ENCODE results near the gene MMP19.
A peak's percentile ranks its signal among the peaks of the same experiment; 100 is the strongest.
"Not testable (repeated sequence)": the region's sequence is repeated elsewhere in the genome, so short reads cannot be mapped to it uniquely, and the experiment has no call there.

MMP19 gene, protein sequence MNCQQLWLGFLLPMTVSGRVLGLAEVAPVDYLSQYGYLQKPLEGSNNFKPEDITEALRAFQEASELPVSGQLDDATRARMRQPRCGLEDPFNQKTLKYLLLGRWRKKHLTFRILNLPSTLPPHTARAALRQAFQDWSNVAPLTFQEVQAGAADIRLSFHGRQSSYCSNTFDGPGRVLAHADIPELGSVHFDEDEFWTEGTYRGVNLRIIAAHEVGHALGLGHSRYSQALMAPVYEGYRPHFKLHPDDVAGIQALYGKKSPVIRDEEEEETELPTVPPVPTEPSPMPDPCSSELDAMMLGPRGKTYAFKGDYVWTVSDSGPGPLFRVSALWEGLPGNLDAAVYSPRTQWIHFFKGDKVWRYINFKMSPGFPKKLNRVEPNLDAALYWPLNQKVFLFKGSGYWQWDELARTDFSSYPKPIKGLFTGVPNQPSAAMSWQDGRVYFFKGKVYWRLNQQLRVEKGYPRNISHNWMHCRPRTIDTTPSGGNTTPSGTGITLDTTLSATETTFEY

DNA sequence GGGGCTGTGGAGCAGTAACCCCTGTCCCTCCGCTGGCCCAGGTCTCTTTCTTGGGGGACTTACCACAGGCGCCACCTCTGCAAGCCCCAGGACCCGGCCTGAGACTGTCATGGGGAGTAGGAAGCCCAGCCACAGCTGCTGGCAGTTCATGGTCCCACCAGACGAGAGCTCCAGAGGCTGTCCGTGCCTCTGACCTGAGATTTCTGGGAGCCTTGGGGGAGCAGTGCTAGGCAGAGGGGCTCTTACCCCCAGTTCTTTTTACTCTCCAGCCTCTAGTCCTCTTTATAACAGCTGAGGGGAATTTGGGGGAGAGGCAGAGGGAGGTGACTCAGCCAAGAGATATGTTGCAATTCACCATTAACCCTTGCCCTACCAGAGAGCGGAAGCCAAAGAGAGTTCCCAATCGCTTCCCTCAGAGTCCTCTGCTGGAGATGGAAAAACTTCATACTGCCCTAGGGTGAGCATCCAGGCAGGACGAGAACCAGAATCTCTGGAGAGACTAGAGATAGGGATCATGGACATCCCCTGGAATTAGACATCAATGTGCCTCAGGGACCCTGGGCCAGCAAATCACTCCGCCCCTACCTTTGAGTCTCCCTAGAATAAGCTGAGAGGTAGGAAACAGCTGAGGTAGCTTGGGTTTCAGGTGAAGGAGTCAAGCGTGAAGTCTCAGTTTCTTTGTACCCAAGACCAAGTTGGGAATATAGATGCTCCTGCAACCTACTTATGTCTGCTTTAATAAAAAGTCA is at the start of gene MMP19:
Gene MMP19 (minus strand): TSS at position 256 of the 749 bp plus-strand sequence. CDS start 106 bp downstream, at position 150.
- DNase-seq, result peak; percentile 36

DNA sequence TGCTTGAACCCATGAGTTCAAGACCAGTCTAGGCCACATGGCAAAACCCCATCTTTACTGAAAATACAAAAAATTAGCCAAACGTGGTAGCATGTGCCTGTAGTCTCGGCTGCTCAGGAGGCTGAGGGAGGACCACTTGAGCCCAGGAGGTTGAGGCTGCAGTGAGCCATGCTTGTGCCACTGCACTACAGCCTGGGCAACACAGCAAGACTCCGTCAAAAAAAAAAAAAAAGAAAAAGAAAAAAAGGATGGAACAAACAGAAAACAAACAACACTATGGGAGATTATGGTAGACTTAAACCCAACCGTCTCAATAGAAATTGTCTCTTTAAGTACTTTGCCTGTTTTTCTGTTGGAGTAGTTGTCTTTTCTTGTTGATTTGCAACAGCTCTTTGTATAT is 48.6 kb upstream of the MMP19 start:
- DNase-seq, result no peak

DNA sequence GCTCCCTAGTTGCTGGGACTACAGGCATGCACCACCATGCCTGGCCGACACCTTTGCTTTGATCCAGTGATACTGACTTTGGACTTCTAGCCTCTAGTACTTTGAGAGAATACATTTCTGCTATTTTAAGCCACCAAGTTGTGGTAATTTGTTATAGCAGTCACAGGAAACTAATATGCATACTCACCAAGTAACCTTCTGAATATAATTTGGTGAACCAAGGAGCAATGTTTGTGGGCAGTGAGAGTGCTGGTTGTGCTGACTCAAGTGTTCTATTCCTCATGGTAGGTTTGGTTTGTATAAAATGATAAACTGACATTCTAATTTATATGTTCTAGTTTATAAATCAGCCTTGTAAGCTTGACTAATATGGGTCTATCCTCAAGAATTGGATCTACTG is 42.4 kb upstream of the MMP19 start:
- DNase-seq, result no peak

DNA sequence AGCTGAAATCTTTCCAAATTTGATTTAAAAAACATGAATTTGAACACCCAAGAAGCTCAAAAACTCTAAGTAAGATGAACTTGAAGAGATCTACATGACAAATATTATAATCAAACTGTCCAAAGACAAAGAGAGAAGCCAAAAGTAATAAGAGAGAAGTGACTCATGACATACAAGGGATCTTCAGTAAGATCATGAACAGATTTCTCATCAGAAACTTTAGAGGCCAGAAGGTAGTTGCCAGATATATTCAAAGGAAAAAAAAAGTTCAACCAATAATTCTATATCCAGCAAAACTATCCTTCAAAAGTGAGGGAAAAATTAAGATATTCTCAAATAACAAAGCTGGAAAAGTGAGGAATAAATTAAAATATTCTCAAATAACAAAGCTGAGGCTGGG is 35.1 kb upstream of the MMP19 start:
- no peak for DNase-seq

- DNase-seq, result no peak
These were observed 33.1 kb upstream of the MMP19 start for GRCh38 chr12:55875704-55876467.

DNA sequence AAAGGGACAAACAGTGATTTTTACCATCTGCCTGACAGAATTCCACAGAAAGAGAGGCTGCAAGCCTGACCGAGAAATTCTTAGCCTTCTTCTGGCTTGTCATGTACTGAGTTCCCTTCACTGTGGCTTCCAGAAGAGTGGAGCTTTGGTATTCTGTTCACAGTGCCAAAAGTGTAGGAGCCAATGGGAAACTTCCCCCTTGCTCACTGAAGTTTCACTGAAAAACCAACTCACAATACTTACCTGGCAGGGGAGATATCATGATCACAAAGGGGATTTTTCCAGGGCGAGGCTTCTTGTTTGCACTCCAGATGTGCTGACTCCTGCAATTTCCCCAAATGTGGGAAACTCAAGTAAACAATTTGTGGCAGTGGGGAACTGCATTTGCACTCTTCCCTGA is 31.7 kb upstream of the MMP19 start:
- no peak for DNase-seq

- DNase-seq, result not testable (repeated sequence)
These were observed 23.8 kb upstream of the MMP19 start for GRCh38 chr12:55866454-55867004.

DNA sequence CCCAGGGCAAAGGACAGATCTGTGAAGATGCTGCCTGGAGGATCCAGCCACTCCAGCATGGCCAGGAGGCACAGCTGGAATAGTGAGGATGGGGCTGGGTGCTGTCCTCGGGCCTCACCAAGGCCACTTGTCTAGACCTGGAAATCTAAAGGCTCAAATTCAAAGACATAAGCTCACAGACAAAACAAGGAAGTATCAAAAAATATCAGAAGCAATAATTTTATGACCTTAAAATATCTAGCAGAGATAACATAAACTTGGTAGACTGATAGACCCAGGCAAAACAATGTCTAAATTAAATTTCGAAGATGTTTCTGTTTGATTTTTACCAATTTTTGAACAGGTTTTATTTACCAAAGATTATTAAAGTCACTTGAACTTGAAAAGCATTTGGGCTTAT is 22.6 kb upstream of the MMP19 start:
- no peak for DNase-seq

DNA sequence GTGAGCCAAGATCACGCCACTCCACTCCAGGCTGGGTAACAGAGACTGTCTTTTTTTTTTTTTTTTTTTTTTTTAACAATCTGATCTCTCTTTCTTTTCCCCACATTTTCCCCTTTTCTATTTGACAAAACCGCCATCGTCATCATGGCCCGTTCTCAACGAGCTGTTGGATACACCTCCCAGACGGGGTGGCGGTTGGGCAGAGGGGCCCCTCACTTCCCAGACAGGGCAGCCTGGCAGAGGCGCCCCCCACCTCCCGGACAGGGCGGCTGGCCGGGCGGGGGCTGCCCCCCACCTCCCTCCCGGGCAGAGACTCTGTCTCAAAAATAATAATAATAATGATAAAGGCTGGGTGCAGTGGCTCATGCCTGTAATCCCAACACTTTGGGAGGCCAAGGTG is 20.2 kb upstream of the MMP19 start:
- not testable (repeated sequence) for DNase-seq

DNA sequence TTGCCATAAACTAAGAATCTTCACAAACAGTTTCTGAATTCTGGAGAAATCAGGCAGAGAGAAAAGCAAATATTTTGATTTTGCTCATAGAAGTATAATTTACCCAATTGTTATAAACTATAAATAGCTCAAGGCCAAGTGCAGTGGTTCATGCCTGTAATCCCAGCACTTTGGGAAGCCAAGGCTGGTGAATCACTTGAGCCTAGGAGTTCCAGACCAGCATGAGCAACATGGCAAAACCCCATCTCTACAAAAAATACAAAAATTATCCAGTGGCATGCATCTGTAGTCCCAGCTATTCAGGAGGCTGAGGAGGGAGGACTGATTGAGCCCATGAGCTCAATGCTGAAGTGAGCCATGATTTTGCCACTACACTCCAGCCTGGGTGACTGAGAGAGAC is 19.6 kb upstream of the MMP19 start:
- DNase-seq, result no peak

DNA sequence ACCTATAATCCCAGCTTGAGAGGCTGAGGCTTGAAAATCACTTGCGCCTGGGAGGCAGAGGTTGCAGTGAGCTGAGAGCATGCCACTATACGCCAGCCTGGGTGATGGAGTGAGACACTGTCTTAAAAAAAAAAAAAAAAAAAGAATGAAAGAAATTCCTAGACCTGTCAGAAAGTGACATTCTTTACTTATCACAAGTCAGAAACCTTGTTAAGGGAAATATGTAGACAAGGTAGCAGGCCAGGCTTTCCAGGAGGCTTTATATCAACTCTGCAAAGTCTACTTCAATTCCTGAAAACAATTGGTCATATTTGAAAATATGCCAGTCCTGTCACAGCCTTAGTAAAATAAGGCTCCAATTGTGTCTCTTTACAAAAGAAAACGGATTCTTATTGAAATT is 19.1 kb upstream of the MMP19 start:
- DNase-seq, result no peak

GRCh38 chr12:55861396-55861795 is 18.7 kb upstream of the MMP19 start:
- DNase-seq, result no peak

GRCh38 chr12:55852740-55853139 is 10.0 kb upstream of the MMP19 start:
- no peak for DNase-seq

DNA sequence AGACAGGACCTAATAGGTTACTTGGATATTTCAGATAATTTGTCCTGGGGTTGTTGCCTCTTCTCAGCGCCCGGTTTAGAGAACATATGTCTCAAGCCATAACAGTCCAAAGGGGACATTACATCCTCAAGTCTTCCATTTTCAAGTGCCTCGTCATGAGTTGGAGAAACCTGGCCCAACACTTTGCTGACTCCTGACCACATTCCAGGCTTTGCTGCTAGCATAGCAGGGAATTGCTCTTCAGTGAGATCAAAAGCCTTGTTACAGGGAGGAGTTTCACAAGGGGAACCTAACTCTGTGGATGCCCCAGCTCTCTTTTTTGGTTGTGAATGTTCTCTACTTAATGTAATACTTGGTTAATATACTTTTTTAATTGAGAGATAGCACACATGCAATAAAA is 8.2 kb upstream of the MMP19 start:
- no peak for DNase-seq

- DNase-seq, result no peak
These were observed 7.7 kb upstream of the MMP19 start for GRCh38 chr12:55850401-55850800.

- no peak for DNase-seq
These were observed 7.0 kb upstream of the MMP19 start for GRCh38 chr12:55849616-55850343.

GRCh38 chr12:55847603-55848291 is 5.0 kb upstream of the MMP19 start:
- DNase-seq, result peak; percentile 95

GRCh38 chr12:55847033-55847432 is 4.3 kb upstream of the MMP19 start:
- no peak for DNase-seq

DNA sequence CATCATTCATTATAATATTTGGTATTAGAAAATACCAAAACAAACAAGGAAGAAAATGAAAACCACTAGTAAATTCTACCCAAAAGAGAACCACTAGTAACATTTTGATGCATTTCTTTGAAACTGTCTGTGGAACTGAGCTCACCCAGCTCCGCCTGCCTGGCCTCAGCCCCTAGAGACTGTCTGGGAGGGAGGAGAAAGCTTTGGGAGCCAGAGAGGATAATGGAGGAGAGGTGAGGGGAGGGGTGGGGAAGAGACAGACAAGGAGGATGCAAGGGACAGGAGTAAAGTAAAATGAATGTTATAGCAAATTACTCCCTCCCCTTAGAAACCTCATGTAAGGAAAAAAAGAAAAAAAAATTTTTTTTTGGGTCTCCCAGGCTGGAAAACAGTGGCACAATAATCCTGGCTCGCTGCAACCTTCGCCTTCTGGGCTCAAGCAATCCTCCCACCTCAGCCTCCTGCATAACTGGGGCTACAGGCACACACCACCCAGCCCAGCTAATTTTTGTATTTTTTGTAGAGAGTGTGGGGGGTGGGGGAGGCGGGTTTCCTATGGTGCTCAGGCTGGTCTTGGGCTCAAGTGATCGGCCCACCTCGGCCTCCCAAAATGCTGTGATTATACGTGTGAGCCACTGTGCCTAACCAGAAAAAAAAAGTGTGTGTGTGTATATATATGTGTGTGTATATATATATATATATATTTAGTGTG is 3.2 kb upstream of the MMP19 start:
- peak; percentile 43 for DNase-seq

GRCh38 chr12:55845361-55845760 is 2.6 kb upstream of the MMP19 start:
- DNase-seq, result no peak

GRCh38 chr12:55844961-55845360 is 2.2 kb upstream of the MMP19 start:
- no peak for DNase-seq
